K562 (cell line): ENCODE results near the gene CCDC70. TPM values are rescaled to one million over a fixed set of nuclear protein-coding genes. Genes with fewer than 3 reads are reported as not detected.

ENCODE experiments used
- ATAC-seq: fragments of 200-7000 bp; cut with Tn5 transposase; 3 replicates; pipeline ENCODE4 v1.9.1; 2020; ENCODE audit warnings: moderate library complexity
- BruUV-seq: library from RNA; stranded (reverse); fragments of 400-500 nt; replicated peaks from 2 replicates; lab custom pipeline; 2021; lab: Mats Ljungman, UMichigan
- CTCF ChIA-PET: fragments of 300-600 bp; formaldehyde crosslinking; extraction: SDS; loops from one replicate; lab custom pipeline; 2021; ENCODE audit warnings: low intra/inter-chr PET ratio; lab: Yijun Ruan, JAX
- POLR2A ChIA-PET: fragments of 300-600, 350-650 bp; sonication (Branson Sonifier 250); formaldehyde crosslinking; extraction: SDS; loops from one replicate; lab custom pipeline; 2021; ENCODE audit warnings: antibody characterized with exemption, inconsistent platforms; lab: Yijun Ruan, JAX
- DNase-seq, 4 experiments: peaks; one replicate each; pipeline versions ENCODE4 v3.0.0 to v3.0.0-alpha.2; 2011 to 2018; ENCODE audit warnings: low spot score in 3 of 4, mixed read lengths in 3 of 4; ENCODE audit errors: extremely low read depth in 1 of 4
- FAIRE-seq: peaks from 2 replicates; lab custom pipeline; 2011; peaks lifted over from hg19 to GRCh38; lab: Jason Lieb, UNC
- H2AFZ ChIP-seq: 2 replicates; pipeline ENCODE4 v1.6.0; 2011; ENCODE audit warnings: low read depth, low read length, control low read depth, inconsistent platforms
- H3K27ac ChIP-seq: fragments of 200-600 bp; 3 replicates; pipeline ENCODE4 v1.8.0; 2011; ENCODE audit warnings: low read depth, mild to moderate bottlenecking, control low read depth, inconsistent platforms, low read length, moderate library complexity, mixed read lengths; ENCODE audit errors: extremely low read depth
- H3K27me3 ChIP-seq, 2 experiments: fragments of 300-600 bp in 1 of 2; 2 replicates in 1 of 2; 3 replicates in 1 of 2; pipeline versions ENCODE4 v1.6.0 to v1.8.0; 2011; ENCODE audit warnings: inconsistent platforms in 2 of 2, low read length in 2 of 2, mild to moderate bottlenecking in 1 of 2, mixed read lengths in 1 of 2, moderate library complexity in 1 of 2; ENCODE audit not compliant: control insufficient read depth in 2 of 2, insufficient read depth in 2 of 2
- H3K36me3 ChIP-seq: fragments of 300-600 bp; 3 replicates; pipeline ENCODE4 v1.8.0; 2011; ENCODE audit warnings: mild to moderate bottlenecking, low read length, inconsistent platforms; ENCODE audit not compliant: control insufficient read depth, insufficient read depth
- H3K4me1 ChIP-seq, 2 experiments: fragments of 200-600 bp in 1 of 2; replicated peaks in 1 of 2; 2 replicates in 1 of 2; 3 replicates in 1 of 2; pipeline versions ENCODE4 v1.5.1 to v1.8.0; 2011; ENCODE audit warnings: inconsistent platforms in 2 of 2, low read length in 2 of 2, mild to moderate bottlenecking in 1 of 2, mixed read lengths in 1 of 2, moderate library complexity in 1 of 2; ENCODE audit not compliant: control insufficient read depth in 2 of 2, insufficient read depth in 2 of 2
- H3K4me2 ChIP-seq: 2 replicates; pipeline ENCODE4 v1.6.1; 2011; ENCODE audit warnings: low read length, control low read depth, inconsistent platforms, mixed read lengths; ENCODE audit not compliant: insufficient read depth
- H3K4me3 ChIP-seq: fragments of 200-600 bp; sonication (generic), shearing (Covaris generic); 2 replicates; pipeline ENCODE4 v1.5.1; 2016; ENCODE audit warnings: control low read depth, inconsistent platforms
- H3K79me2 ChIP-seq: fragments of 200-600 bp; 3 replicates; pipeline ENCODE4 v1.8.0; 2011; ENCODE audit warnings: low read length, inconsistent platforms; ENCODE audit not compliant: control insufficient read depth, insufficient read depth
- H3K9ac ChIP-seq, 2 experiments: 2 replicates each; pipeline versions ENCODE4 v1.6.0 to v1.6.1; 2011; ENCODE audit warnings: low read depth in 2 of 2, low read length in 2 of 2, control low read depth in 1 of 2, inconsistent platforms in 1 of 2, mild to moderate bottlenecking in 1 of 2, mixed read lengths in 1 of 2; ENCODE audit not compliant: insufficient read depth in 1 of 2
- H3K9me1 ChIP-seq: one replicate; pipeline ENCODE4 v1.6.0; 2011; ENCODE audit warnings: inconsistent platforms, mild to moderate bottlenecking, low read length, moderate library complexity; ENCODE audit not compliant: control insufficient read depth, insufficient read depth
- H3K9me3 ChIP-seq: replicated peaks from 2 replicates; pipeline ENCODE4 v1.5.1; 2011; ENCODE audit warnings: low read depth, low read length, inconsistent platforms; ENCODE audit not compliant: control insufficient read depth, insufficient read depth
- H4K20me1 ChIP-seq: replicated peaks from 2 replicates; pipeline ENCODE4 v1.6.1; 2011; ENCODE audit warnings: low read length, inconsistent platforms, mixed read lengths; ENCODE audit not compliant: control insufficient read depth, insufficient read depth
- CCNT2 ChIP-seq: IDR thresholded peaks from 2 replicates; pipeline ENCODE4 v1.6.1; 2011; ENCODE audit warnings: borderline replicate concordance, low read depth, mild to moderate bottlenecking, moderate library complexity, mixed read lengths, low read length; ENCODE audit not compliant: insufficient read length; ENCODE audit errors: extremely low read depth
- USF2 ChIP-seq: sonication (generic); formaldehyde crosslinking; IDR thresholded peaks from 2 replicates; pipeline ENCODE4 v1.5.0; 2020; ENCODE audit warnings: missing genetic modification reagents
- ZNF41 ChIP-seq: fragments of 250-450 bp; sonication (Bioruptor Pico); conservative IDR thresholded peaks from 2 replicates; pipeline ENCODE4 v1.4.0; 2020; ENCODE audit warnings: mild to moderate bottlenecking
- WGBS: fragments of 100-300 bp; shearing (Covaris generic); methylation state at CpG from one replicate; pipeline ENCODE4 v1.1.6; 2016; ENCODE audit warnings: low coverage, mixed read lengths; ENCODE audit not compliant: insufficient coverage; ENCODE audit errors: missing lambda C conversion rate; 5-methylcytosine and 5-hydroxymethylcytosine counted together
- in situ Hi-C: fragments of 300-500 bp; cut with MboI; formaldehyde crosslinking; loops from 4 replicates; pipeline ENCODE4 v1.15.0; 2018; ENCODE audit warnings: inconsistent platforms, mixed read lengths
- intact Hi-C: fragments of 100-400 bp; cut with micrococcal nuclease; formaldehyde crosslinking; loops from 2 replicates; pipeline ENCODE4 v1.14.2; 2022
- polyA plus RNA-seq, 8 experiments: library from polyadenylated mRNA; depleted of rRNA in 4 of 8; stranded (reverse) in 5 of 8; unstranded in 3 of 8; fragments of >200 nt; fragmentation: Nextera tagmentation in 2 of 8; fragmentation: Illumina TruSeq in 1 of 8; extraction: Ambion mirVana in 2 of 8; extraction: Trizol in 1 of 8; gene quantifications; 2 replicates each; pipeline versions ENCODE4 v1.2.1 to v1.2.3, GENCODE V29; 2011 to 2014; ENCODE audit warnings: inconsistent platforms in 1 of 8, missing spikeins in 1 of 8
- total RNA-seq, 7 experiments: library from RNA; depleted of rRNA in 6 of 7; stranded (reverse); fragments of >200 nt in 6 of 7; fragmentation: Illumina TruSeq in 2 of 7; extraction: Trizol in 2 of 7; gene quantifications; 2 replicates each; pipeline versions ENCODE4 v1.2.1 to v1.2.3, GENCODE V29; 2011 to 2021; ENCODE audit warnings: low replicate concordance in 1 of 7
- TF ChIP-seq, protein P1 (sequence below): sonication (generic); formaldehyde crosslinking; IDR thresholded peaks from 2 replicates; pipeline ENCODE4 v1.9.0; 2022; ENCODE audit warnings: mild to moderate bottlenecking, missing genetic modification reagents
- TF ChIP-seq, protein P2 (sequence below): fragments of 200-800 bp; sonication (Bioruptor generic); IDR thresholded peaks from 2 replicates; pipeline ENCODE4 v1.6.1; 2017; ENCODE audit warnings: missing genetic modification characterization, missing compliant biosample characterization

The CCDC70 gene
- total and polyA plus RNA-seq, 9 of the 15 experiments (the other 6 are each of a cell fraction or from before 2014, with no cell fraction given) = not detected

GRCh38 chr13:51873117-51873798, 11.5 kb downstream of the CCDC70 start:
- DNase-seq = no peak
- no TSS peak for BruUV-seq
- TF ChIP-seq CCNT2 = no peak
- peak; percentile 84 for TF ChIP-seq ZNF41 (CRISPR knock-in tag)
- Histone ChIP-seq H2AFZ (no peak overlapping the region), H3K4me2 (no peak overlapping the region), H3K27ac (no peak overlapping the region), H3K79me2 (no peaks in the 10 kb centered on the region), H3K4me1 (no peaks in the 10 kb centered on the region), H3K9ac (no peak overlapping the region), H3K9me1 (no peaks in the 10 kb centered on the region), H3K36me3 (no peaks in the 10 kb centered on the region), H3K27me3 (no peaks in the 10 kb centered on the region), H3K9me3 (no peaks in the 10 kb centered on the region), H3K4me3 (no peak overlapping the region), H4K20me1 (no peaks in the 10 kb centered on the region)
- intact Hi-C loops (no loop called here), in situ Hi-C loops (no loop called here)
- ChIA-PET CTCF (no interaction called here), POLR2A (no interaction called here)
- no peak for FAIRE-seq
- no peak for ATAC-seq
- WGBS = 73% methylated on average over 6 of the region's 6 CpGs

DNA sequence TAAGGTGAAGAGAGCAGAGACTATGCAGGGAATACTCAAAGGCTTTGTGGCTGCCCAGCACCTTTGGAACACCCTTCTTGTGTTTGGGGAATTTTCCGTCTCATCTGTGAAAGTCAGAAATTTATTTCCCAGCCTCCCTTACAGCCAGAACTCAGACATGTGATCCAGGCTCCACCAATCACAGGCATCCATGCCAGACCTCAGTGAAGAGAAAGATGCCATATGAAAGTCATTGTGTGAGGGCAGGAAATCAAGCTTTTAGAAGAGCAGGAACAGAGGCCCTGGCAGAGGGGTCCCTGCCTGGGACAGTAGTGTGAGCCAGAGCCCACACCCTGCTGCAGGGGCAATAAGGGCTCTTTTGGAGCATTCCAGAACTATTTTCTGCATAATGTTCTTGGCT, 12.1 kb downstream of the CCDC70 start:
- POLR2A ChIA-PET = no interaction called here
- FAIRE-seq = no peak
- in situ Hi-C loops (no loop called here), intact Hi-C loops (no loop called here)
- no peaks in the 10 kb centered on the region for H3K9me1 ChIP-seq
- no peaks in the 10 kb centered on the region for H3K36me3 ChIP-seq
- no TSS peak for BruUV-seq
- ATAC-seq = no peak; the same call in 2 of the 3 replicates
- no peaks in the 10 kb centered on the region for H3K27me3 ChIP-seq
- TF ChIP-seq, protein P1, sequence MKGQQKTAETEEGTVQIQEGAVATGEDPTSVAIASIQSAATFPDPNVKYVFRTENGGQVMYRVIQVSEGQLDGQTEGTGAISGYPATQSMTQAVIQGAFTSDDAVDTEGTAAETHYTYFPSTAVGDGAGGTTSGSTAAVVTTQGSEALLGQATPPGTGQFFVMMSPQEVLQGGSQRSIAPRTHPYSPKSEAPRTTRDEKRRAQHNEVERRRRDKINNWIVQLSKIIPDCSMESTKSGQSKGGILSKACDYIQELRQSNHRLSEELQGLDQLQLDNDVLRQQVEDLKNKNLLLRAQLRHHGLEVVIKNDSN (CRISPR knock-in tag) = peak; percentile 34; the same call in 1 of the 2 replicates
- peak; percentile 52 for TF ChIP-seq USF2 (CRISPR knock-in tag)
- TF ChIP-seq, protein P2, sequence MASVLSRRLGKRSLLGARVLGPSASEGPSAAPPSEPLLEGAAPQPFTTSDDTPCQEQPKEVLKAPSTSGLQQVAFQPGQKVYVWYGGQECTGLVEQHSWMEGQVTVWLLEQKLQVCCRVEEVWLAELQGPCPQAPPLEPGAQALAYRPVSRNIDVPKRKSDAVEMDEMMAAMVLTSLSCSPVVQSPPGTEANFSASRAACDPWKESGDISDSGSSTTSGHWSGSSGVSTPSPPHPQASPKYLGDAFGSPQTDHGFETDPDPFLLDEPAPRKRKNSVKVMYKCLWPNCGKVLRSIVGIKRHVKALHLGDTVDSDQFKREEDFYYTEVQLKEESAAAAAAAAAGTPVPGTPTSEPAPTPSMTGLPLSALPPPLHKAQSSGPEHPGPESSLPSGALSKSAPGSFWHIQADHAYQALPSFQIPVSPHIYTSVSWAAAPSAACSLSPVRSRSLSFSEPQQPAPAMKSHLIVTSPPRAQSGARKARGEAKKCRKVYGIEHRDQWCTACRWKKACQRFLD (CRISPR knock-in tag) = no peak
- TF ChIP-seq, all 486 proteins: peak for 2
- Histone ChIP-seq H3K9ac (no peak overlapping the region), H3K9me3 (no peaks in the 10 kb centered on the region), H2AFZ (no peak overlapping the region), H3K27ac (no peak overlapping the region), H3K79me2 (no peaks in the 10 kb centered on the region), H3K4me1 (no peaks in the 10 kb centered on the region), H4K20me1 (no peaks in the 10 kb centered on the region), H3K4me2 (no peak overlapping the region), H3K4me3 (no peak overlapping the region)
- CTCF ChIA-PET = no interaction called here
- no peak for DNase-seq
- 33% methylated on average over 1 of the region's 1 CpG for WGBS
